IMR-90 (cell line): ENCODE measurements around the gene TVP23A.

Experiments used
- BHLHE40 ChIP-seq: fragments of 150-350 bp; IDR thresholded peaks from 2 replicates; pipeline ENCODE4 v1.6.1; 2016; ENCODE audit warnings: mild to moderate bottlenecking, low read depth, low read length
- CTCF ChIP-seq: conservative IDR thresholded peaks from 2 replicates; pipeline ENCODE4 v1.5.1; 2012; ENCODE audit warnings: mild to moderate bottlenecking, low read depth, low read length, improper control_type of control experiment
- MXI1 ChIP-seq: IDR thresholded peaks from 2 replicates; pipeline ENCODE4 v1.6.1; 2012; ENCODE audit warnings: low read depth, mild to moderate bottlenecking, low read length, moderate library complexity, borderline replicate concordance
- POLR2A ChIP-seq: IDR thresholded peaks from 2 replicates; pipeline ENCODE4 v1.6.1; 2012; ENCODE audit warnings: mild to moderate bottlenecking, low read depth, low read length
- RFX5 ChIP-seq: IDR thresholded peaks from 2 replicates; pipeline ENCODE4 v1.8.0; 2012; ENCODE audit warnings: low read depth, mild to moderate bottlenecking, low read length, moderate library complexity
- SMC3 ChIP-seq: fragments of 150-350 bp; IDR thresholded peaks from 2 replicates; pipeline ENCODE4 v1.6.1; 2016; ENCODE audit warnings: low read depth, mild to moderate bottlenecking, antibody characterized with exemption, low read length, moderate library complexity

GRCh38 chr16:10867199-10867598, 48.6 kb upstream of the TVP23A start:
- no peak for TF ChIP-seq CTCF
- no peak for TF ChIP-seq BHLHE40
- TF ChIP-seq POLR2A = no peak
- TF ChIP-seq SMC3 = no peak
- TF ChIP-seq MXI1 = no peak
- TF ChIP-seq RFX5 = no peak
